Stomach (tissue), 4 donors: Measurements from ENCODE around the gene MARCKS.

Experiments
- CTCF ChIP-seq, 7 experiments: fragments of 450-650 bp in 4 of 7; fragments of 200-600 bp in 3 of 7; sonication (generic) in 3 of 7; IDR thresholded peaks; one replicate each; pipeline ENCODE4 v1.5.1; 2016 to 2019; ENCODE audit warnings: antibody characterized with exemption in 7 of 7, control low read depth in 2 of 7, mild to moderate bottlenecking in 1 of 7
- POLR2A ChIP-seq, 4 donors: fragments of 450-650 bp; IDR thresholded peaks; one replicate each; pipeline ENCODE4 v1.6.1; 2016; ENCODE audit warnings: antibody characterized with exemption in 4 of 4, control low read depth in 2 of 4, mild to moderate bottlenecking in 1 of 4, moderate library complexity in 1 of 4
- POLR2AphosphoS5 ChIP-seq, 3 donors: sonication (generic); formaldehyde crosslinking; IDR thresholded peaks; one replicate each; pipeline ENCODE4 v1.6.1; 2016; ENCODE audit warnings: antibody characterized with exemption in 3 of 3

- no peak for TF ChIP-seq POLR2A (IDR thresholded peaks at IDR 0.05)
- TF ChIP-seq CTCF (IDR thresholded peaks at IDR 0.05) = no peak
- no peak for TF ChIP-seq POLR2AphosphoS5 (IDR thresholded peaks at IDR 0.05)
These were observed 50.1 kb downstream of the MARCKS start for GRCh38 chr6:113907102-113907815.
